H9 (cell line): Measurements from ENCODE around the gene GRID1. TPM values are rescaled to one million over a fixed set of nuclear protein-coding genes. Genes with fewer than 3 reads are reported as not detected.

Source experiments
- DNase-seq: peaks from one replicate; pipeline ENCODE4 v3.0.0-alpha.2; 2017
- H2AFZ ChIP-seq: one replicate; pipeline ENCODE4 v1.6.1; 2013; ENCODE audit warnings: mild to moderate bottlenecking, low read length, control low read depth, moderate library complexity
- H2AK5ac ChIP-seq: 2 replicates; pipeline ENCODE4 v1.6.1; 2013; ENCODE audit warnings: low read length, control low read depth, mixed read lengths; ENCODE audit not compliant: insufficient read length
- H2BK120ac ChIP-seq: one replicate; pipeline ENCODE4 v1.6.1; 2013; ENCODE audit warnings: low read depth, mild to moderate bottlenecking, low read length, control low read depth, inconsistent platforms; ENCODE audit not compliant: poor library complexity, severe bottlenecking
- H2BK12ac ChIP-seq: 2 replicates; pipeline ENCODE4 v1.6.1; 2013; ENCODE audit warnings: low read length, control low read depth, mixed read lengths, low read depth; ENCODE audit not compliant: insufficient read length
- H2BK15ac ChIP-seq: 2 replicates; pipeline ENCODE4 v1.6.1; 2013; ENCODE audit warnings: low read depth, low read length, control low read depth
- H2BK20ac ChIP-seq: one replicate; pipeline ENCODE4 v1.6.1; 2013; ENCODE audit warnings: low read depth, mild to moderate bottlenecking, low read length, control low read depth, inconsistent platforms; ENCODE audit not compliant: poor library complexity, severe bottlenecking
- H2BK5ac ChIP-seq: 2 replicates; pipeline ENCODE4 v1.6.1; 2013; ENCODE audit warnings: low read length, control low read depth, mixed read lengths; ENCODE audit not compliant: insufficient read length
- H3K14ac ChIP-seq: 2 replicates; pipeline ENCODE4 v1.6.1; 2013; ENCODE audit warnings: low read length, control low read depth; ENCODE audit not compliant: insufficient read depth
- H3K18ac ChIP-seq: 2 replicates; pipeline ENCODE4 v1.6.1; 2013; ENCODE audit warnings: low read depth, mild to moderate bottlenecking, mixed read lengths, low read length, control low read depth; ENCODE audit not compliant: insufficient read length
- H3K23ac ChIP-seq: 2 replicates; pipeline ENCODE4 v1.6.1; 2013; ENCODE audit warnings: low read length, control low read depth, mixed read lengths, low read depth; ENCODE audit not compliant: insufficient read length
- H3K23me2 ChIP-seq: 2 replicates; pipeline ENCODE4 v1.6.1; 2013; ENCODE audit warnings: low read depth, mild to moderate bottlenecking, mixed read lengths, low read length, control low read depth; ENCODE audit not compliant: insufficient read length, poor library complexity, severe bottlenecking
- H3K27ac ChIP-seq: 2 replicates; pipeline ENCODE4 v1.5.1; 2013; ENCODE audit warnings: low read length, control low read depth, mixed read lengths, low read depth; ENCODE audit not compliant: insufficient read length
- H3K27me3 ChIP-seq: 2 replicates; pipeline ENCODE4 v1.6.1; 2013; ENCODE audit warnings: low read length, control low read depth, inconsistent platforms; ENCODE audit not compliant: insufficient read depth
- H3K4ac ChIP-seq: 2 replicates; pipeline ENCODE4 v1.6.1; 2013; ENCODE audit warnings: low read depth, mild to moderate bottlenecking, control low read depth, inconsistent platforms, low read length, moderate library complexity
- H3K4me1 ChIP-seq: 2 replicates; pipeline ENCODE4 v1.6.1; 2013; ENCODE audit warnings: low read length, control low read depth, inconsistent platforms; ENCODE audit not compliant: insufficient read depth
- H3K4me2 ChIP-seq: 2 replicates; pipeline ENCODE4 v1.6.1; 2013; ENCODE audit warnings: low read length, control low read depth, mixed read lengths; ENCODE audit not compliant: insufficient read length, insufficient read depth
- H3K56ac ChIP-seq: 2 replicates; pipeline ENCODE4 v1.6.1; 2013; ENCODE audit warnings: low read depth, mild to moderate bottlenecking, mixed read lengths, low read length, control low read depth; ENCODE audit not compliant: insufficient read length
- H3K79me1 ChIP-seq: 2 replicates; pipeline ENCODE4 v1.6.1; 2013; ENCODE audit warnings: low read depth, mild to moderate bottlenecking, moderate library complexity, low read length, control low read depth, inconsistent platforms; ENCODE audit not compliant: insufficient read depth, poor library complexity, severe bottlenecking
- H3K79me2 ChIP-seq: 2 replicates; pipeline ENCODE4 v1.6.1; 2013; ENCODE audit warnings: low read length, control low read depth, inconsistent platforms; ENCODE audit not compliant: insufficient read depth
- H3K9ac ChIP-seq: 2 replicates; pipeline ENCODE4 v1.6.1; 2013; ENCODE audit warnings: low read length, control low read depth, mixed read lengths; ENCODE audit not compliant: insufficient read length; ENCODE audit errors: extremely low read depth
- H3K9me3 ChIP-seq: one replicate; pipeline ENCODE4 v1.6.1; 2013; ENCODE audit warnings: low read depth, low read length, inconsistent platforms; ENCODE audit not compliant: control insufficient read depth
- H3T11ph ChIP-seq: one replicate; pipeline ENCODE4 v1.6.1; 2013; ENCODE audit warnings: mild to moderate bottlenecking, low read length, control low read depth, inconsistent platforms
- H4K20me1 ChIP-seq: one replicate; pipeline ENCODE4 v1.6.1; 2013; ENCODE audit not compliant: control insufficient read depth, insufficient read length, insufficient read depth
- H4K5ac ChIP-seq: 2 replicates; pipeline ENCODE4 v1.6.1; 2013; ENCODE audit warnings: low read depth, mild to moderate bottlenecking, mixed read lengths, low read length, control low read depth; ENCODE audit not compliant: insufficient read length
- H4K8ac ChIP-seq: replicated peaks from 2 replicates; pipeline ENCODE4 v1.6.1; 2013; ENCODE audit warnings: low read length, control low read depth, mixed read lengths, low read depth; ENCODE audit not compliant: insufficient read length
- H4K91ac ChIP-seq: 2 replicates; pipeline ENCODE4 v1.6.1; 2013; ENCODE audit warnings: low read depth, mild to moderate bottlenecking, moderate library complexity, mixed read lengths, low read length, control low read depth; ENCODE audit not compliant: insufficient read length
- H3K27ac Mint-ChIP-seq, 3 experiments: 2 replicates in 2 of 3; 3 replicates in 1 of 3; pipeline ENCODE4 v1.8.0; 2020 to 2021; ENCODE audit warnings: mixed read lengths in 3 of 3, mild to moderate bottlenecking in 1 of 3, moderate library complexity in 1 of 3
- H3K27me3 Mint-ChIP-seq: 2 replicates; pipeline ENCODE4 v1.8.0; 2021; ENCODE audit warnings: low read depth, mild to moderate bottlenecking, moderate library complexity, mixed read lengths
- H3K36me3 Mint-ChIP-seq, 3 experiments: 2 replicates in 2 of 3; 3 replicates in 1 of 3; pipeline ENCODE4 v1.8.0; 2020 to 2021; ENCODE audit warnings: low read depth in 3 of 3, mixed read lengths in 3 of 3; ENCODE audit not compliant: insufficient read depth in 1 of 3
- H3K4me1 Mint-ChIP-seq, 2 experiments: 2 replicates each; pipeline ENCODE4 v1.8.0; 2020; ENCODE audit warnings: mixed read lengths in 2 of 2
- H3K4me3 Mint-ChIP-seq, 2 experiments: 2 replicates in 1 of 2; 3 replicates in 1 of 2; pipeline ENCODE4 v1.8.0; 2020 to 2021; ENCODE audit warnings: mild to moderate bottlenecking in 2 of 2, mixed read lengths in 2 of 2, moderate library complexity in 1 of 2
- H3K9me3 Mint-ChIP-seq, 2 experiments: 2 replicates in 1 of 2; 3 replicates in 1 of 2; pipeline ENCODE4 v1.8.0; 2020; ENCODE audit warnings: mild to moderate bottlenecking in 2 of 2, mixed read lengths in 2 of 2, moderate library complexity in 1 of 2
- CTCF ChIP-seq: fragments of 200-600 bp; sonication (generic); conservative IDR thresholded peaks from 3 replicates; pipeline ENCODE4 v1.8.0; 2021; ENCODE audit warnings: antibody characterized with exemption, mild to moderate bottlenecking
- WGBS: extraction: QIAGEN DNeasy Blood & Tissue Kit; methylation state at CpG from one replicate; pipeline ENCODE4 v1.1.7; 2013; ENCODE audit warnings: missing lambda C conversion rate, low lambda C conversion rate, mixed read lengths; ENCODE audit not compliant: insufficient read length; ENCODE audit errors: extremely low coverage; 5-methylcytosine and 5-hydroxymethylcytosine counted together
- total RNA-seq: library from RNA; stranded (reverse); gene quantifications from 2 replicates; pipeline ENCODE4 v1.2.1, GENCODE V29; 2021

Gene GRID1
- total RNA-seq, 1 experiment from 2014 or later: 0.35 TPM

- Mint-ChIP-seq H3K27me3 (no peaks in the 10 kb centered on the region), H3K4me3 (no peak overlapping the region)
- H4K91ac ChIP-seq: no peak overlapping the region
These were observed 215.0 kb downstream of the GRID1 start for GRCh38 chr10:86151613-86152012.

More at GRCh38 chr10:86151613-86152012, 215.0 kb downstream of the GRID1 start:
- Histone ChIP-seq H3K23me2 (no peaks in the 10 kb centered on the region), H3K9me3 (no peaks in the 10 kb centered on the region), H3K79me2 (no peaks in the 10 kb centered on the region), H2BK12ac (no peak overlapping the region), H3K18ac (no peak overlapping the region), H2AFZ (no peak overlapping the region), H3K27me3 (no peaks in the 10 kb centered on the region), H2BK120ac (no peak overlapping the region), H3K9ac (no peak overlapping the region), H3K56ac (no peak overlapping the region), H3K4ac (no peak overlapping the region), H4K8ac (no peak overlapping the region), H3K79me1 (no peaks in the 10 kb centered on the region), H3K14ac (no peak overlapping the region; the same call in 1 of the 2 replicates), H3K23ac (no peak overlapping the region), H2BK5ac (no peak overlapping the region), H3T11ph (no peak overlapping the region), H2BK15ac (no peak overlapping the region), H2AK5ac (no peak overlapping the region), H3K4me1 (no peaks in the 10 kb centered on the region), H4K20me1 (no peaks in the 10 kb centered on the region), H3K4me2 (no peak overlapping the region), H3K27ac (no peak overlapping the region), H2BK20ac (no peak overlapping the region), H4K5ac (no peak overlapping the region)
- no peak for TF ChIP-seq CTCF
- no peaks in the 10 kb centered on the region for H3K36me3 Mint-ChIP-seq
- H3K4me1 Mint-ChIP-seq: peaks cover 13 to 28% of the 10 kb centered on the region in 2 experiments
- no peak overlapping the region; a peak in 1 of 7 replicates for H3K27ac Mint-ChIP-seq
- WGBS: no CpG with 5 or more reads among the region's 5 CpGs
- no peaks in the 10 kb centered on the region; a peak in 1 of 5 replicates for H3K9me3 Mint-ChIP-seq
- no peak for DNase-seq
